HG03103 (cell line): ENCODE measurements around the gene DNAJB13.
A peak's percentile ranks its signal among the peaks of the same experiment; 100 is the strongest.
"Not testable (repeated sequence)": the region's sequence is repeated elsewhere in the genome, so short reads cannot be mapped to it uniquely, and the experiment has no call there.

Experiments
- ATAC-seq: cut with Tn5 transposase; IDR thresholded peaks from one replicate; pipeline ENCODE4 v1.9.1; 2021; ENCODE audit warnings: low read depth; ENCODE audit not compliant: unreplicated experiment

DNAJB13 gene

DNA sequence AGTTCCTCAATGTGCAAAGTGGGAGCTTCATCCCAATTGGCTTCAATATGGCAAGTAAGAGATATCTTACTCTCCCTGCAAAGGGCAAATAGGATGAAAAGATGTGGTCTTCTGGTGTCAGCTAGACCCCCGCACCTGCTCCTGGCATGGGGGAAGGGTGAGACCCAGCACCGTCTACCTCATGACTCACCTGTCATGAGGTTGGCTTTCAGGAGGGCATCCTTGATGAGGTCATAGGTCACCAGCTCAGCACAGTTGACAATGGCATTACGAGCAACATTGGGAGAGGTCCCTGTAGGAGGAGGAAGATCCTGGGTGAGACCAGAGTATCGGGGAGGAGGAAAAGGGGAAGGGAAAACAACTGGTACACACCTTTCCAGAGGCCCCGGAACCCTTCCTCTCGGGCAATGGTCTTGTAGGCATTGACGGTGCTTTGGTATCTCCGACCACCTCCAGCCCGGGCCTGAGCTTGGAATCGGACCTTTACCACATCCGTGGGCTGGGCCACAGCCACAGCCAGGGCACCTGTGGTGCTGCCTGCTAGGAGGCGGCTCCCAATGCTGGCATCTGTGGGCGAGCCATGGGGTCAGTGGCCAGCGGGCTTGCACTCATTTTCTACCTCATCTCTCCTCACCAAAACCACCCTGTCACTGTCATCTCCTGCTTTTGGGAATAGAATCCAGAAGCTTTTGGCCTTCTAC is 25.8 kb downstream of the DNAJB13 start:
- no peak for ATAC-seq

GRCh38 chr11:73977856-73978519 is 27.2 kb downstream of the DNAJB13 start:
- ATAC-seq, result no peak

- no peak for ATAC-seq
These were observed 27.8 kb downstream of the DNAJB13 start for GRCh38 chr11:73978576-73979086.

DNA sequence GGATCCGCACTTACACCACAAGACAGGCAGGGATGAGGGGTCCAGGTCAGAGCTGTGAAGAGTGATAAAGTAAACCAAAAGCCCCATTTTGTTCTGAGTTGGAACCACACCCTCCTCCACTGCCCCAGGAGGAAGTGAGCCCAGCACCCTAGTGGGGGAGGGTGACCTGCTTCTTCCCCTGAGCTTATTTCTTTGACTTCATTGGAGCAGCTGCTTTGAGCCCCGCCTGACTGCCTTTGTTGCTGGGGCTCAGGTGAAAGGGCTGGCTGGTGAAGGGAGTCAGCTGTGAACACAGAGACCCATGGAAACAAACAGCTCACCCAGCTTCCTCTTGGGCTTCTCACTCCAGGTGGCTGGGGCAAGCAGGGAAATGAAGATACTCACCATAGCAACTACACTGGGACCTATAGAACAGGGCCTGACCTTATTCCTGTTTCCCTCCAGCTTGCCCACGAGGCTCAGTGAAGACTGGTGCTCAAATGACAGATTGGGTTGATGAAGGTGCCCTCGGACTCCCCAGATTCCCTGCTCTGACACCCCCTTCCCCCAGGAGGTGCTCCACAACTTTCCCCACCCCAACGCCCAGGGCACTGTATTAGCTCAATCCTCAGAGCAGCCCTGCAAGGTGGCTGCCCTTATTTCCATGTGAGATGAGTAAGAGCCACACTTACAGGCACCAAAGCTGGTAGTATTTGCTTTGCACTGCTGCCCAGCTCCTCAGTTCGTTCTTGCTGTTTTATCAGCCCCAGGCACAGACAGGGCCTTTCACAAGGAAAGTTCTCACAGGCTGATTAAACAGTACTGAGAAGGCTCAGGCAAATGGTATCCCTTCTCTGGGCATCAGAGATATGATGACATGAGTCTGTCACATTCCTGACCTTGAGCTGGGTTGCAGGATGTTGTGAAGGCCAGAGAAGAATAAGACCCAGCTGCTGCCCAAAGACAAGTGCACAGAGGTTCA is 29.5 kb downstream of the DNAJB13 start:
- peak; percentile 42 for ATAC-seq

DNA sequence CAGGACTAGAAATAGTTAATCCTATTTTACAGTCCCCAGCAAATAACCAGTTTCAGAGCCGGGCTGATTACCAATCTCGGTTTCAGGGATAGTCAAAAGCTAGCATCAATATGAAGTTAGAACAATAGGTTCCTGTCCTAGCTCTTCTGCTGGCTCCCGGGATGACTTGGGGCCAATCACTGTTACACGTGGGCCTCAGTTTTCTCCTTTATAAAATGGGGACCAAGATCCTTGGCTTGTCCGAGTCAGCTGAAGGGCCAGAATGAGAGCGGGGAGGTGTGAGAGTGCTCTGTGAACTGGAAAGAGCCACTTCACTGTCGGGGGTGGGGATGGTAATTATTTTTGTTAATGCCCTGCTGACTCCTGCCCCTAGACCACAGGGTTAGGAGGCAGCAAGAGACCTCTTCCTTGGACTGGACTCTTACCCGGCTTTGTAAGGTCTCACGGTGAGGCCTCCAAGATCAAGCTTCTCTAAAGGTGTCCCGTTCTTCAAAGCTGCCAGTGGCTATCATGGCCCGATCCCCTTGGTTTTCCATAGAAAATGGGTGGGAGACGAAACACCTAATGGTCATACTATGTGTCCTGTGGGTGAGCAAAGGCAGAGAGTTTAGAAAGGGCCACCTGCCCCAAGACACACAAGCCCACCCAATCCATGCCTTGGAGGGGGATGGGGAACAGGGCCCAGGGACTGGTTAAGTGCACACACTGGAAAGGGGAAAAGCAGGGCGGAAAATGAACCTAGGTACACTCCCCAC is 30.4 kb downstream of the DNAJB13 start:
- ATAC-seq, result no peak

DNA sequence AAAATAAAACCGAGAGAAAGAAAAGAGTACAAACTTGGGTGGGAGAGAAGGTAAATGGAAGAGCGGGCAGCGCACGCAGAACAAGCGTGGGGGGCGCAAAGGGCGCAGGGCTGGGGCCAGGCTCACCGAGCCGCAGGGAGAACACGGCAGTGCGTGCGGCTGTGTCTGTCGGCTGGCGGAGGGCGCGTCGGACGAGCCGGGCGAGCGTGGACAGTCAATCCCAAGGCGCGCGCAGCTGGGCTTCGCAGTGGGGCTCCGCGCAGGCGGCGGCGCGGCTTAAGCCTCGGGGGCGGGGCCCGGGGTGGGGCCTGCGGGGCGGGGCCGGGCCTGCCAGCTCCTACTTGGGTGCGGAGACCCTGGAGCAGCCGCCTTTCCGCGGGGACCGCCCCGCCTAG is 31.8 kb downstream of the DNAJB13 start, which contains the start of gene UCP2:
TSS of gene UCP2 (minus strand) at position 249 of the 395 bp plus-strand sequence. CDS start 4,465 bp downstream, outside the sequence.
- peak; percentile 39 for ATAC-seq

GRCh38 chr11:73982990-73983740 is 32.3 kb downstream of the DNAJB13 start:
- peak; percentile 55 for ATAC-seq

- no peak for ATAC-seq
These were observed 33.1 kb downstream of the DNAJB13 start for GRCh38 chr11:73983741-73984538.

GRCh38 chr11:73985661-73986060 is 34.8 kb downstream of the DNAJB13 start:
- ATAC-seq, result not testable (repeated sequence)

DNA sequence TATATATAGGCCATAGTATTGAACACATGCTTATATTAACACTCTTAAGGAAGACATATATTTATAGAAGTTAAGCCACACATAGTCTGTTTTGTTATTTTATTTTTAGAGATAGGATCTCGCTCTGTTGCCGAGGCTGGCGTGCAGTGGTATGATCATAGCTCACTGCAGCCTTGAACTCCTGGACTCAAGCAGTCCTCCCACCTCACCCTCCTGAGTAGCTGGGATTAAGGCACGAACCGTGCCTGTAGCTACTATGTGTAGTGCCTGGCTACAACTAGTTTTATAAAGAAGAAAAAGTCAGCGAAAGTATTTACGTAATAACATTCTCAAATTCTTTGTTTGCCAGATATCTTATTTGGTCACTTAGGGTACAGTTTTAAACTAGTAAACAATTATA is 37.4 kb downstream of the DNAJB13 start:
- no peak for ATAC-seq

- ATAC-seq, result no peak
These were observed 38.3 kb downstream of the DNAJB13 start for GRCh38 chr11:73989156-73989555.

DNA sequence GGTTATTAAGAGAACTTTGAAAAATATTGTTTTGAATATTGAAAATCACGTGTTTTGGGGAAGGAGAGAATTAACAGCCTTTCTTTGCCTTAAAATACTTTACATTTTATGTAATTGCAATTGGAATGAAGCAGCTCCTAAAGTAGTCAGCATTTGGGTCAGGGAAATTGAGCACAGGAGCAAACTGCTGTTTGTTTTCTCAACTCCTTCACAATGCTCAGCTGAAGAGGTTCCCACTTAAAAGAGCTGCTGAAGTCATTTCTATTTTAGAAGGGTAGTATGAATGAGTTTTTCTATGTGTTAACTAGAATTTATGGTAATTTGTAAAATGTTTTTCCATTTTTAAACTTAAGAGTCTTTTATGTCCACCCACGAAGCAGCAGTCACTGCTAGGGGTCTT is 39.9 kb downstream of the DNAJB13 start:
- ATAC-seq, result no peak

DNA sequence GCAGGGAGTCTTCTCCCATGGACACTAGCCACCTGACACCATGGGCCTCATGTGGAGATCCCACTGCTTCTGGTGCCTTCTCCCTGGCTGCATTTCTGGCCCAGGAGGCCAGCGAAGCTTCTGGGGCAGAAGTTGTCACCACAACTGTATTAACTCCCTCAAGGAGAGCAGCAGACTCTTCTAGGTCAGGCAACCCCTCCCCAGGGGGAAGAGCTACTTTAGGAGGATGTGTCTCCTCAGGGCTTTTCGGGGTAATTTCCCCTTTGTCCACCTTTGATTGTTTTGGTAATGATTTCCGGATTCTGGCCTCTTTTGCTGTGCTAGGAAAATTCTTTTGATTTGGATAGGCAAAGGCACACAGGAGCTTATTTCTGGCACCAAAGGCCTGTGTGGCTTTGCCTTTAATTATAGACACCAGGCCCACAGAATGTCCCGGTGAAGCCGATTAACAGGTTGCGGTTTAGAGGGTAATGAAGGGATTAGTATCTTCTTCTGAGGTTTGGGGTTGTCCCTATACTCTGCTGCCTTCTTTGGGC is 40.7 kb downstream of the DNAJB13 start:
- no peak for ATAC-seq

- peak; percentile 35 for ATAC-seq
These were observed 44.4 kb downstream of the DNAJB13 start for GRCh38 chr11:73995247-73995646.

DNA sequence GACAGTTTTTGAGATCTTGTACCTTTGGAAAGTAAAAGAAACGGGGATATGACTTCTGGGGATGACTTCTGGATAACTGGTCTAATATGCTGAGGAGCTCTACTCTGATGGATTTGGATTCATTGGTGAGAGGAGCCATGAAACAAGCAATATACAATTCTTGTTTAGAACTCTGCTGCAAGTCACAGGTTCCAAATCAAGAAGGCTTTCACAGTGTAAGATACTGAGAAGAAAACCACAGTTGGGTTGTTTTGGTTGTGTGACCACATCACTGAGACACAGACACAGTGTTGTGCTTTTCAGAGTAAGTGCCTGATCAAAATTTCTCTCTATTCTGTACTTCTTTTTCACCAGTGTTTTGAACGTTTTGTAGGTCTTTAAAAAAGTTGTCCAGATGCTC is 44.9 kb downstream of the DNAJB13 start:
- no peak for ATAC-seq

DNA sequence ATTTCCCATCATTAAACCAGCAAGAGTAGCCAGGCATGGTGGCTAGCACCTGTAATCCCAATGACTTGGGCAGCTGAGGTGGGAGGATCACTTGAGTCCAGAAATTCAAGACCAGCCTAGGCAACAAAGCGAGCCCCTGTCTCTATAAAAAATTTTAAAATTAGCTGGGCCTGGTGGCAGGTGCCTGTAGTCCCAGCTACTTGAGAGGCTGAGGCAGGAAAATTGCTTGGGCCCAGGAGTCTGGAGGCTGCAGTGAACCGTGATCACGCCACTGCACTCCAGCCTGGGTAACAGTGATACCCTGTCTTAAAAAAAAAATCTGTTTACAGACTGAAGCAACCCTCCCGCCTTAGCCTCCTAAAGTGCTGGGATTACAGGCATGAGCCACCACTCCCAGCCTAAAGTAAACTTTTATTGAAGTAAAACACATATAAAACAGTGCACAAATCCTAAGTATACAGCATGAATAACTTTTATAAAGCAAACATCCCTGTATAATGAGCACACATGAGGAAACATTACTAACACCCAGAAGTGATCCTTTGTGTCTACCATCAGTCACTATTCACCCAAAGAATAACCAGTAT is 45.4 kb downstream of the DNAJB13 start:
- no peak for ATAC-seq

GRCh38 chr11:73997120-73997770 is 46.4 kb downstream of the DNAJB13 start:
- no peak for ATAC-seq
